Activated naive CD8-positive, alpha-beta T cell treated with anti-CD3 and anti-CD28 coated beads for 36 hours (primary cell): Measurements from ENCODE around the gene ZNF331. TPM values are rescaled to one million over a fixed set of nuclear protein-coding genes. Genes with fewer than 3 reads are reported as not detected.
"Not testable (repeated sequence)": the region's sequence is repeated elsewhere in the genome, so short reads cannot be mapped to it uniquely, and the experiment has no call there.

Experiments used
- DNase-seq: peaks from one replicate; pipeline ENCODE4 v3.0.0; 2021
- H3K27ac Mint-ChIP-seq: one replicate; pipeline ENCODE4 v1.8.0; 2022; ENCODE audit warnings: mild to moderate bottlenecking, moderate library complexity, mixed read lengths
- H3K27me3 Mint-ChIP-seq: one replicate; pipeline ENCODE4 v1.8.0; 2022; ENCODE audit warnings: mild to moderate bottlenecking, mixed read lengths
- H3K36me3 Mint-ChIP-seq: one replicate; pipeline ENCODE4 v1.8.0; 2021; ENCODE audit warnings: mild to moderate bottlenecking, mixed read lengths
- H3K4me1 Mint-ChIP-seq: one replicate; pipeline ENCODE4 v1.8.0; 2021; ENCODE audit warnings: mixed read lengths
- H3K4me3 Mint-ChIP-seq: one replicate; pipeline ENCODE4 v1.8.0; 2022; ENCODE audit warnings: mild to moderate bottlenecking, moderate library complexity, mixed read lengths
- H3K9me3 Mint-ChIP-seq: one replicate; pipeline ENCODE4 v1.8.0; 2022; ENCODE audit warnings: mixed read lengths
- total RNA-seq, 2 experiments: library from RNA; stranded (reverse); gene quantifications; one replicate each; pipeline ENCODE4 v1.2.3, GENCODE V29; 2021

Gene ZNF331
- 10 to 100 TPM; 18.1 to 21.3 TPM for total RNA-seq

DNA sequence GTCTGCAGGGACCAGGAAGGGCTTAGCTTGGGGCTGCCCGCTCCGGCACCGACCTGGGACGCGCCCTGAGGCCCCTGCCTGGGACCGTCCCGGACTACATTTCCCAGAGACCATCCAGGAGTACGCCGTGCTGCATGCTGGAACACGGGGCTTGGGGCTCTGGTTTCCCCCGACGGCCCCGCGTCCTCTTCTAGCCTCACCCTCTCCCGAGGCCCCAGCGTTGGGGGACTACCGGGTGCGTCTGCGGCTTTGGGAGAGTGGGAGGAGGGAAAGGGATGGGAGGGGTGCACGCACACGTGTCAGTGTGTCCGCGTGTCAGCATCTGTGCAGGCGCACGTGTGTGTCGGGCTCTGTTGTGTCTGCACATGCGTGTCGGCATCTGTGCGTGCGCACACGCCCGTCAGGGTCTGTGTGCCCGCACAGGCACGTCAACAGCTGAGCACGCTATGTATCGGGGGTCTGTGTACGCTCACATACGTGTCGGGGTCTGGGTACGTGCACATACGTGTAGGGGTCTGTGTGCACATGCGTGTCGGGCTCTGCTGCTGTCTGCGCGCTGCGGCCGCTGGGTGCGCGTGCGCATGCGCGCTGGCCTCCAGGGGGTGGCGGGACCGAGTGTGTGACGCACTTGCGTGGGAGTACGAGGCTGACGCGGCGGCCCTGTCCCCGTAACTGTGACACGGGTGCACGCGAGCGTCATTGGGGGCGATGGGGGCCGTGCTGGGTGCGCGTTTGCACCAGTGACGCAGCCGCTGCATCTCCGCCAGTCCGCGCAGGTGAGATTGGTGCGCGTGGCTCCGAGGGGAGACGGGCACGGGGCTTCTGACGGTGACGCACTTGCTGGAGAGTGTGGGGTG is at the start of gene ZNF331:
ZNF331 (plus strand) TSS at position 625 of the 857 bp plus-strand sequence. CDS start 31,232 bp downstream, outside the sequence.
- Mint-ChIP-seq H3K27ac (peak within 1 kb of the TSS; percentile 98), H3K36me3 (peaks cover 81% of the 10 kb centered on the region), H3K4me3 (peak within 1 kb of the TSS; percentile 93), H3K27me3 (no peaks in the 10 kb centered on the region), H3K4me1 (peaks cover 23% of the 10 kb centered on the region), H3K9me3 (peaks cover 11% of the 10 kb centered on the region)
- DNase-seq, result peak; percentile 90

DNA sequence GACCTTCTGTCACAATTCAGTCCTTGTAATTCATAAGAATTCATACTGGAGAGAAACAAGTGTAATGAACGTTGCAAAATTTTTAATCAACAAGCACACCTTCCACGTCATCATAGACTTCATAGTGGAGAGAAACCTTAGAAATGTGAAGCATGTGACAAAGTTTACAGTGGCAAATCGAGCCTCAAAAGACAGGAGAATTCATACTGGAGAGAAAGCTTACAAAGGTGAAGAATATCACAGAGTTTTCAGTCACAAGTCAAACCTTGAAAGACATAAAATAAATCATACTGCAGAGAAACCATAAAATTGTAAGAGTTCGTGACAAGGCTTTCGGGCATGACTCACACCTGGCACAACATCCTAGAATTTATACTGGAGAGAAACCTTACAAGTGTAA is 45.8 kb upstream of the ZNF331 start:
- DNase-seq, result no peak
- H3K4me3 Mint-ChIP-seq, result no peak overlapping the region
- H3K9me3 Mint-ChIP-seq, result peaks cover 68% of the 10 kb centered on the region
- H3K4me1 Mint-ChIP-seq, result no peaks in the 10 kb centered on the region
- H3K27me3 Mint-ChIP-seq, result no peaks in the 10 kb centered on the region
- no peak overlapping the region for H3K27ac Mint-ChIP-seq
- peaks cover 84% of the 10 kb centered on the region for H3K36me3 Mint-ChIP-seq

DNA sequence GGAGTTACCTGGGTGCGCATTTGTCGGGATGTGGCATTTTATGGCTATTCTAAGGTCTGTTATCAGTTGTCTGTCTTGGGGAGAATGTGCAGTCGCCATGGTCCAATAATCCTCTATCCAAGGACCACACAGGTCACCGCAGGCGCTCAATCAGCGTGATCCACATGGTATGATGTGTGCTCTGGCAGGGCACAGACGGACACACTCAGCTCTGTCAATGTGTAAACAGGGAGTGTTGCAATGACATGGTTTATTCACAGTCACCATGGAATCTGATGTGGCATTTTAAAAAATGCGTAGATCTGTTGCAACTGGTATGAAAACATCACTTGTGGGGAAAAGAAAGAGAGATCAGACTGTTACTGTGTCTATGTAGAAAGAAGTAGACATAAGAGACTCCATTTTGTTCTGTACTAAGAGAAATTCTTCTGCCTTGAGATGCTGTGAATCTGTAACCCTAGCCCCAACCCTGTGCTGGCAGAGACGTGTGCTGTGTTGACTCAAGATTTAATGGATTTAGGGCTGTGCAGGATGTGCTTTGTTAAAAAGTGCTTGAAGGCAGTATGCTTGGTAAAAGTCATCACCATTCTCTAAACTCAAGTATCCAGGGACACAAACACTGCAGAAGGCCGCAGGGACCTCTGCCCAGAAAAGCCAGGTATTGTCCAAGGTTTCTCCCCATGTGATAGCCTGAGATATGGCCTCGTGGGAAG is 40.5 kb upstream of the ZNF331 start:
- Mint-ChIP-seq H3K9me3 (peaks cover 51% of the 10 kb centered on the region), H3K36me3 (peaks cover 33% of the 10 kb centered on the region)
- H3K27ac Mint-ChIP-seq, H3K27me3 Mint-ChIP-seq, H3K4me3 Mint-ChIP-seq, DNase-seq, H3K4me1 Mint-ChIP-seq: not testable (repeated sequence)

DNA sequence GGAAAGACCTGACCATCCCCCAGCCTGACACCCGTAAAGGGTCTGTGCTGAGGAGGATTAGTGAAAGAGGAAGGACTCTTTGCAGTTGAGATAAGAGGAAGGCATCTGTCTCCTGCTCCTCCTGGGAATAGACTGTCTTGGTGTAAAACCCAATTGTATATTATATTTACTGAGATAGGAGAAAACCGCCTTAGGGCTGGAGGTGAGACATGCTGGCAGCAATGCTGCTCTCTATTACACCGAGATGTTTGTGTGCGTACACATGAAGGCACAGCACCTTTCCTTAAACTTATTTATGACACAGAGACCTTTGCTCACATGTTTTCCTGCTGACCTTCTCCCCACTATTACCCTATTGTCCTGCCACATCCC is 39.9 kb upstream of the ZNF331 start:
- Mint-ChIP-seq H3K9me3 (peaks cover 46% of the 10 kb centered on the region), H3K36me3 (peaks cover 28% of the 10 kb centered on the region)
- not testable (repeated sequence) for H3K4me1 Mint-ChIP-seq, H3K27me3 Mint-ChIP-seq, H3K27ac Mint-ChIP-seq, H3K4me3 Mint-ChIP-seq, DNase-seq

DNA sequence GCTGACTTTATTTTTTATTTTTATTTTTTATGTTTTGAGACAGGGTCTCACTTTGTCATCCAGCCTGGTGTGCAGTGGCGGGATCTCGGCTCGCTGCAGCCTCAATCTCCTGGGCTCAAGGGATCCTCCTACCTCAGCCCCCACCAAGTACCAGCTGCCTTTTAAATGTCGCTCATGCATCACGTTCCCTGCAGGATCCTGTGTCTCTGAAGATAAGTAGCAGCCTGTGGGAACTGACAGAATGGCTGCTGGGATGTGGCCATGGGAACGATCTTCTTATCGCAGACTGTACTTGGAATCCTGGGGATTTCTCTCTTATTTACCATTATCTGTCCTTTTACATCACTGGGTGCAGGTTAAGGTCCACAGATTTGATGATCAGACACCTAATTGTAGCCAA is 34.8 kb upstream of the ZNF331 start:
- H3K4me1 Mint-ChIP-seq, H3K36me3 Mint-ChIP-seq, H3K4me3 Mint-ChIP-seq, DNase-seq, H3K27ac Mint-ChIP-seq: not testable (repeated sequence)
- peaks cover 31% of the 10 kb centered on the region for H3K27me3 Mint-ChIP-seq
- H3K9me3 Mint-ChIP-seq, result peaks cover 15% of the 10 kb centered on the region

DNA sequence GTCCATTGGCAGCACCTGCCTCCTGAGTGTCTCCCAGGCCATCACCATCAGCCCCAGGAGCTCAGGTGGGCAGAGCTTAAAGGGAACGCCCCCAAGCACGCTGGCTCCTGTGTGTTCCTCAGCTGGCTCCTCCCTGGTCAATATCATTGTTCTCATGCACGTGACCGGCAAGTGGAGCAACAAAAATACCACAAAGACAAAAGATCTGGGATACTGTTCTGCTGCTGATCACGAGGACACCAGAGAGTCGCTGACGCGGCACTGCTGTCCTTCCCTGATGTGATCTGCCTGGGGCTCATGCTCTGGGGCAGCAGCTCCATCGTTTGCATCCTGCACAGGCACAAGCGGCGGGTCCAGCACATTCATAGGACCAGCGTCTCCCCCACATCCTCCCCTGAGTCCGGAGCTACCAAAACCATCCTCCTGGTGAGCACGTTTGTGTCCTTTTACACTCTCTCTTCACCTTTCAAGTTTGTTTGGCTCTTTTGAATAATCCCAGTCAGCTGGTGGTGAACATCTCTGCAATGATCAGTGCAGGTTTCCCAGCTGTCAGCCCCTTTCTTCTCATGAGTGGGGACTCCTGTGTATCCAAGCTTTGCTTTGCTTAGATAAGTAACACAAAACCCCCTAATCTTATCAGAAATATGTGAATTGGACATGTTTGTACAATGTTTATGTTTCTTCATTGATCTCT is 34.1 kb upstream of the ZNF331 start:
- H3K9me3 Mint-ChIP-seq, result peaks cover 10% of the 10 kb centered on the region
- H3K27me3 Mint-ChIP-seq, result peaks cover 31% of the 10 kb centered on the region
- H3K4me3 Mint-ChIP-seq, H3K4me1 Mint-ChIP-seq, H3K36me3 Mint-ChIP-seq, H3K27ac Mint-ChIP-seq, DNase-seq: not testable (repeated sequence)

DNA sequence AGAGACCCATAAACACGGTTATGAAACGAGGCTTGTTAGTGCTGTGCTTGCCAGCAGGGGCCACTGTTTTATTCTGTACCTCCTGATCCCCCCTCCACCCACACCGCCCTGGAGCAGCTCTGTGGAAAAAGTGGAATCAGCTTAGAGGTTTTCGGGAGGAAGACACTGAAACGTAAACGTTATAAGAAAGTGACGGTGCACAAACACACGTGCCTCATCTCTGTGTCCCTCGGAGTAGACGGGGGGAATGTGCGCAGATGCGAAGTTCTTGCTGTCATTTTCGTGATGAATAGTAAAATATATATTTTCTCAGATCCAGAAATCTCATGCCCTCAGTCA is 33.6 kb upstream of the ZNF331 start:
- not testable (repeated sequence) for H3K4me3 Mint-ChIP-seq, H3K4me1 Mint-ChIP-seq, H3K9me3 Mint-ChIP-seq, H3K27ac Mint-ChIP-seq, H3K36me3 Mint-ChIP-seq
- H3K27me3 Mint-ChIP-seq, result peaks cover 31% of the 10 kb centered on the region
- DNase-seq, result peak; percentile 9

DNA sequence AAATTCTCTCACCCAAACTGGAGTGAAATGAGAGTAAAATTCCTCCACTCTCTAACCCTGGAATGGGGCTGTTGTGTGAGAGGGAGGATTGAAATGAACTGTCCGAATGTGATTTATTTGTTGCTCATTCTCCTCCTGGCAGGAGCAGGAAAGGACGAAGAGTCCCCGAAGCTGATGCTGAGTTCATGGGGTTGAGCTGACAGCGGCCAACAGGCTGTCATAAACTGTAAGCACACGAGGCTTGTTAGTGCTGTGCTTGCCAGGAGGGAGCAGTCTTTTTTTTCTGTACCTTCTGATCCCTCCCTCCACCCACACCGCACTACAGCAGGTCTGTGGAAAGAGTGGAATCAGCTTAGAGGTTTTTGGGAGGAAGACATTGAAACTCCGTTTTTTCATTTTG is 33.1 kb upstream of the ZNF331 start:
- H3K27ac Mint-ChIP-seq, result no peak overlapping the region
- peaks cover 3% of the 10 kb centered on the region for H3K36me3 Mint-ChIP-seq
- no peak for DNase-seq
- H3K4me3 Mint-ChIP-seq, result no peak overlapping the region
- peaks cover 31% of the 10 kb centered on the region for H3K27me3 Mint-ChIP-seq
- no peaks in the 10 kb centered on the region for H3K4me1 Mint-ChIP-seq
- peaks cover 7% of the 10 kb centered on the region for H3K9me3 Mint-ChIP-seq

DNA sequence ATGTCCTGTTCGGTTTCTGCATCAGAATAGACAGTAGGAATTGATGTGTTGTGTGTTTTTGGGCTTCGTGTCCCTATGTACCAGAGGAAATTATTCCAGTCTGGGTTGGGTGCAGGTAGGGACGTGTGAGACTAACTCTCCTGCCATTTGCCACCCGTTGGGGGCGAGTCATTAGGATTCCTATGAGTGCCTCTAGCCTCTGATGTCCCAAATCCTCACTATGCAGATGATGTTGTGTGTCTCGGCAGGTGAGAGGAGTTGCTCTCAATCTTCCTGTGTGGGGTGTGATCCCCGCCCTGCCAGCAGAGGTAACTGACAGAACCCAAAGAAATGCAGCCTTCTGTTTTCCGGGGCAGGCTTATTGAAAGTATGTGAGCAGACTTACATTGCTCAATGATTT is 31.2 kb upstream of the ZNF331 start:
- Mint-ChIP-seq H3K9me3 (peaks cover 4% of the 10 kb centered on the region), H3K36me3 (peaks cover 3% of the 10 kb centered on the region), H3K4me3 (no peak overlapping the region), H3K4me1 (peaks cover under 1% of the 10 kb centered on the region), H3K27me3 (peaks cover 21% of the 10 kb centered on the region), H3K27ac (no peak overlapping the region)
- DNase-seq, result no peak

DNA sequence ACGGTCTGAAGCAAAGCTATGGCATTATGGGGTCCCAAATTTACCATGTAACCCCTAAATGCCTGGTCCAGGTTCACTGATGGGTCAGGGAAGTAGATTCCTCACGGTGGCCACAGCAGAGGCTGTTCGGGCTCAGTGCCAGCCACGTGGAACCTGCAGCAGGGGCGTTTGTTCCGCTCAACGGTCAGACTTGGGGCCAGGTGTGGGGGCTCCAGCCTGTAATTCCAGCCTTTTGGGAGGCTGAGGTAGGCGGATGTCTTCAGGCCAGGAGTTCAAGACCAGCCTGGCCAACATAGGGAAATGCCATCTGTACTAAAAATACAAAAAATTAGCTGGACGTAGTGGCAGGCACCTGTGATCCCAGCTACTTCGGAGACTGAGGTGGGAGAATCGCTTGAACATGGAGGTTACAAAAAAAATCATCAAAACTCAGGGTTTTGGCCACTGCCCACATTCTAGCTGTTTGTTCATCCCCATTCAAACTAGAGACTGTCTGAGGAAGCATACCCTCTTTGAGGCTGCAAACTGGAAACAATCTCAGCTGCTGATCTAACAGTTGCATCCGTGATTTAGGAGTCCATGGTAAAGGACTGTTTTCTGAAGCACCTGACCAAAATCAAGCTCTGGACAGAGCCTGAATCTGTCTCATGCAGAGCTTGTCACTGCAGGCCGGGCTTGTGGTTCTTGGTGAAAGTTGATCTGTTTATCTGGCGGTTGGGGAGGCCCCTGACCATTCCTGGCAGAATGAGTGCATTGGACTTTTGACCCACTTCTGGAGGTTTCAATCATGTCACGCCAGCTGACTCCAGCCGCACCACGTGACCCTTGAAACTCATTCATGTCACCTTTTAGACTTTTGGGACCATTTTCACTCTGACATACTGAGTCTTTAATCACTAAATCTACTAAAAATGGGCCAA is 30.2 kb upstream of the ZNF331 start:
- no peak overlapping the region for H3K4me3 Mint-ChIP-seq
- H3K4me1 Mint-ChIP-seq, result peaks cover 3% of the 10 kb centered on the region
- H3K27ac Mint-ChIP-seq, result no peak overlapping the region
- H3K36me3 Mint-ChIP-seq, result peaks cover 3% of the 10 kb centered on the region
- peaks cover 21% of the 10 kb centered on the region for H3K27me3 Mint-ChIP-seq
- no peak for DNase-seq
- peaks cover 2% of the 10 kb centered on the region for H3K9me3 Mint-ChIP-seq

DNA sequence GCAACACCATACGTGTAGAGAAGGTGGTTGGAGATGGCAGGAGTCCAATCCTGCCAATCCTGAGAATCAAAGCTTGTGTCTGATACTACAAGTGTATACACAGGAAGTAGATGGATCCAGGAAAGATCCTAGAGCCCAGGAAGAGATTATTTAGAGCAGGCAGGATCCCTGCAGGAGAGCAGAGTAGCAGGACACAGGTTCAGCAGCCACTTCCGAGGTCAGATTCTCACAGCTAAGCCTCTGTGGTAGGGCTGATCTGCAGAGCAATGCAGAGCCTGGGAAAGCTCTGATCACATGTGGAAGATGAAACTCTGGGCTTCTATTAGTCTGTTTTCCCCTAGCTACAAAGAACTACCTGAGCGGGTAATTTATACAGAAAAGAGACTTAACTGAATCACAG is 28.5 kb upstream of the ZNF331 start:
- Mint-ChIP-seq H3K4me1 (peaks cover 3% of the 10 kb centered on the region), H3K9me3 (peaks cover 2% of the 10 kb centered on the region), H3K27me3 (peaks cover 17% of the 10 kb centered on the region), H3K4me3 (no peak overlapping the region), H3K27ac (no peak overlapping the region), H3K36me3 (peaks cover 3% of the 10 kb centered on the region)
- DNase-seq, result no peak

DNA sequence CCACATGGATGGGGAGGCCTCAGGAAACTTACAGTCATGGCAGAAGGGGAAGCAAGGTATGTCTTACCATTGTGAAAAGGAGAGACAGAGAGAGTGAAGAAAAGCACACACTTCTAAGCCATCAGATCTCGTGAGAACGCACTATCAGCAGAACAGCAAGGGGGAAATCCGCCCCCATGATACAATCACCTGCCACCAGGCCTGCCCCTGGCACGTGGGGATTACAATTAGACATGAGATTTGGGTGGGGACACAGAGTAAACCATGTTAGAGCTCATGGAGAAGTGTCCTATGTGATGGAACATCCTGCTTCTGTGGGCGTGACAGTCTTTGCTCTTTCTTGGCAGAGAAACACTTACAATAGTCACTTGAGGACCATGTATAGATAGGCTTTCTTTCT is 28.1 kb upstream of the ZNF331 start:
- Mint-ChIP-seq H3K27me3 (peaks cover 13% of the 10 kb centered on the region), H3K27ac (no peak overlapping the region), H3K4me3 (no peak overlapping the region), H3K9me3 (peaks cover 2% of the 10 kb centered on the region), H3K4me1 (peaks cover 3% of the 10 kb centered on the region), H3K36me3 (peaks cover 3% of the 10 kb centered on the region)
- no peak for DNase-seq

DNA sequence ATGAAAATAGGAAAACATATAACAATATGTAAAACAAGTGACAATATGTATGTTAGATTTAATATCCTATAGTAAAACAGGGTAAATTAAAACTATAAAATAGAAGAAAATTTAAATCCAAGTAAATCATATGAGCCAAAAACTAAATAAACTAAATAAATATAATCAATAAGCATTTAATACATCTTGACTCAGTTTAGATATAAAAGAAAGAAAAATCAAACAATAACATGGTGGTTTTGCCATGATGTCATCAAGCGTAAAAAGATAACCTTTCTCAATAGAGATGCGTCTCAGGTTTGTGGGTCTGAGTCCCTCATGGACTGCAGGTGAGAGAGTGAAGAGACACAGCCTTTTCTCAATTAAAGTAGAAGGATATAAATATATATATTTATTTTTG is 26.6 kb upstream of the ZNF331 start:
- Mint-ChIP-seq H3K27ac (no peak overlapping the region), H3K9me3 (peaks cover 1% of the 10 kb centered on the region), H3K36me3 (peaks cover under 1% of the 10 kb centered on the region), H3K4me1 (peaks cover 3% of the 10 kb centered on the region), H3K27me3 (peaks cover 3% of the 10 kb centered on the region), H3K4me3 (no peak overlapping the region)
- no peak for DNase-seq

DNA sequence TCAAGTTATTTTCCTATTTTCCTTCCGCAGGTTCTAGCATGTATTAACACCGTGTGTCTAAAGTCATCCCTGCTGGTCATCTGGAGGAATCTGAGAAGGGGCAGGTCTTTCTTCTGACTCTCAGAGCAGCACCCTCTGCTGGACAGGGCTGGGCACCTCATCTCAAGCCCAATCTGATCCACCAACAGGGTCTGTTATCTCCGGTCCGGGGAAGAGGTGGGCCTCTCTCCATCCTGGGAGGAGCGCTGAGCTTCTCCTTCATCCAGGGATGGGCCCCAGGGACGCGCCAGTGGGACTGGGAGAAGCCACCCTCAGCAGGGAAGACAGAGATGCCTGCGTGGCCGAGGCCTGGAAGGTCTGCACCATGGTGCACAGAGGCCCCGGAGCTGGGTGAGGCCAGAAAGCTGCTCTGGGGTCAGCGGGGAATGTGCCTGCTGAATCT is 26.0 kb upstream of the ZNF331 start:
- Mint-ChIP-seq H3K27me3 (no peaks in the 10 kb centered on the region), H3K9me3 (no peaks in the 10 kb centered on the region), H3K4me1 (peaks cover 3% of the 10 kb centered on the region), H3K4me3 (no peak overlapping the region), H3K27ac (no peak overlapping the region), H3K36me3 (no peaks in the 10 kb centered on the region)
- peak; percentile 49 for DNase-seq
